Measurements from ENCODE around the gene CAPN13.

Gene CAPN13

GRCh38 chr2:30693821-30694281 lies 113.4 kb downstream of the CAPN13 start:
- no peak for DNase-seq (ENCODE audit: low read depth)
- TF ChIP-seq POLR2A (IDR thresholded peaks at IDR 0.05; ENCODE audit: extremely low read depth, insufficient read length): no peak
- no peak for TF ChIP-seq MAX (IDR thresholded peaks at IDR 0.05; ENCODE audit: low read depth, low read length)
- H3K4me3 ChIP-seq (ENCODE audit: low read depth, low read length): no peak overlapping the region

GRCh38 chr2:30692829-30693275 lies 114.4 kb downstream of the CAPN13 start:
- no peak overlapping the region for H3K4me3 ChIP-seq (ENCODE audit: low read depth, low read length)
- TF ChIP-seq MAX (IDR thresholded peaks at IDR 0.05; ENCODE audit: low read depth, low read length): no peak
- no peak for TF ChIP-seq CTCF (IDR thresholded peaks at IDR 0.05; ENCODE audit: low read depth, low read length)
- no peak for TF ChIP-seq POLR2A (IDR thresholded peaks at IDR 0.05; ENCODE audit: extremely low read depth, insufficient read length)
- TF ChIP-seq MYC (IDR thresholded peaks at IDR 0.05; ENCODE audit: low read depth, low read length): no peak
- no peak for DNase-seq (ENCODE audit: low read depth)

GRCh38 chr2:30691948-30692828 lies 115.1 kb downstream of the CAPN13 start:
- no peak for DNase-seq (ENCODE audit: low read depth)
- TF ChIP-seq MYC (IDR thresholded peaks at IDR 0.05; ENCODE audit: low read depth, low read length) (no peak), POLR2A (IDR thresholded peaks at IDR 0.05; ENCODE audit: extremely low read depth, insufficient read length) (no peak), MAX (IDR thresholded peaks at IDR 0.05; ENCODE audit: low read depth, low read length) (no peak), CTCF (IDR thresholded peaks at IDR 0.05; ENCODE audit: low read depth, low read length) (no peak)
- no peak overlapping the region for H3K4me3 ChIP-seq (ENCODE audit: low read depth, low read length)

- no peak overlapping the region for H3K4me3 ChIP-seq (ENCODE audit: low read depth, low read length)
- DNase-seq (ENCODE audit: low read depth): no peak
- TF ChIP-seq POLR2A (IDR thresholded peaks at IDR 0.05; ENCODE audit: extremely low read depth, insufficient read length): no peak
- no peak for TF ChIP-seq MYC (IDR thresholded peaks at IDR 0.05; ENCODE audit: low read depth, low read length)
- TF ChIP-seq MAX (IDR thresholded peaks at IDR 0.05; ENCODE audit: low read depth, low read length): no peak
- TF ChIP-seq CTCF (IDR thresholded peaks at IDR 0.05; ENCODE audit: low read depth, low read length): no peak
Observed at GRCh38 chr2:30691091-30691947, 115.9 kb downstream of the CAPN13 start.

- no peak overlapping the region for H3K4me3 ChIP-seq (ENCODE audit: low read depth, low read length)
- TF ChIP-seq MAX (IDR thresholded peaks at IDR 0.05; ENCODE audit: low read depth, low read length): no peak
- TF ChIP-seq POLR2A (IDR thresholded peaks at IDR 0.05; ENCODE audit: extremely low read depth, insufficient read length): no peak
- no peak for TF ChIP-seq CTCF (IDR thresholded peaks at IDR 0.05; ENCODE audit: low read depth, low read length)
- TF ChIP-seq MYC (IDR thresholded peaks at IDR 0.05; ENCODE audit: low read depth, low read length): no peak
- DNase-seq (ENCODE audit: low read depth): no peak
Observed at GRCh38 chr2:30690126-30690561, 117.1 kb downstream of the CAPN13 start.
